LNCaP clone FGC (cell line): Measurements from ENCODE around the gene TTC22.

Experiments used
- DNase-seq: peaks from one replicate; pipeline ENCODE4 v3.0.0-alpha.2; 2011; ENCODE audit warnings: low read depth
- H3K4me3 ChIP-seq: 2 replicates; pipeline ENCODE4 v1.5.1; 2011; ENCODE audit warnings: mild to moderate bottlenecking, low read depth, low read length, control low read depth
- CTCF ChIP-seq: IDR thresholded peaks from 2 replicates; pipeline ENCODE4 v1.5.1; 2012; ENCODE audit warnings: mild to moderate bottlenecking; ENCODE audit not compliant: control insufficient read depth, insufficient read depth; ENCODE audit errors: extremely low read depth

TTC22 gene

GRCh38 chr1:54800041-54800898 lies 853 bp downstream of the TTC22 start:
- no peak for DNase-seq
- TF ChIP-seq CTCF: no peak
- H3K4me3 ChIP-seq: no peak overlapping the region

GRCh38 chr1:54798769-54799641 lies 2.1 kb downstream of the TTC22 start:
- no peak for DNase-seq
- H3K4me3 ChIP-seq: no peak overlapping the region

GRCh38 chr1:54798206-54798605 lies 2.9 kb downstream of the TTC22 start:
- no peak for DNase-seq
- no peak for TF ChIP-seq CTCF
- no peak overlapping the region for H3K4me3 ChIP-seq

More at GRCh38 chr1:54798769-54799641, 2.1 kb downstream of the TTC22 start:
- TF ChIP-seq CTCF: no peak

- no peak for DNase-seq
- no peak for TF ChIP-seq CTCF
Measured at GRCh38 chr1:54796902-54797301, 4.2 kb downstream of the TTC22 start.

GRCh38 chr1:54795841-54796468 lies 5.2 kb downstream of the TTC22 start:
- no peak for DNase-seq
- no peak overlapping the region for H3K4me3 ChIP-seq
- no peak for TF ChIP-seq CTCF

More at GRCh38 chr1:54796902-54797301, 4.2 kb downstream of the TTC22 start:
- H3K4me3 ChIP-seq: no peak overlapping the region

- no peak for DNase-seq
- no peak for TF ChIP-seq CTCF
- no peak overlapping the region for H3K4me3 ChIP-seq
Measured at GRCh38 chr1:54795356-54795665, 5.8 kb downstream of the TTC22 start.
